Caco-2 (cell line): ENCODE data around the gene UBTD2. TPM values are rescaled to one million over a fixed set of nuclear protein-coding genes. Genes with fewer than 3 reads are reported as not detected.
"Not testable (repeated sequence)": the region's sequence is repeated elsewhere in the genome, so short reads cannot be mapped to it uniquely, and the experiment has no call there.

Source experiments
- BruUV-seq: library from RNA; stranded (reverse); fragments of 400-500 nt; replicated peaks from 2 replicates; lab custom pipeline; 2021; lab: Mats Ljungman, UMichigan
- CTCF ChIA-PET: fragments of 300-600 bp; sonication (Branson Sonifier 250); formaldehyde crosslinking; loops from one replicate; lab custom pipeline; 2022; ENCODE audit warnings: antibody characterized with exemption; lab: Charles Lee
- POLR2A ChIA-PET: fragments of 300-600 bp; sonication (Branson Sonifier 250); formaldehyde crosslinking; loops from one replicate; lab custom pipeline; 2022; ENCODE audit warnings: antibody characterized with exemption; lab: Charles Lee
- DNase-seq, 2 experiments: peaks; one replicate each; pipeline versions ENCODE4 v3.0.0 to v3.0.0-alpha.2; 2020 to 2022
- H3K27me3 ChIP-seq: replicated peaks from 2 replicates; pipeline ENCODE4 v1.6.0; 2011; ENCODE audit warnings: low read length; ENCODE audit not compliant: control insufficient read depth, insufficient read depth
- H3K36me3 ChIP-seq: 2 replicates; pipeline ENCODE4 v1.5.1; 2011; ENCODE audit warnings: low read length; ENCODE audit not compliant: control insufficient read depth, insufficient read depth
- H3K4me1 ChIP-seq: fragments of 250-450 bp; sonication (Bioruptor Pico); 2 replicates; pipeline ENCODE4 v1.5.1; 2020; ENCODE audit warnings: mild to moderate bottlenecking
- H3K4me3 ChIP-seq: 2 replicates; pipeline ENCODE4 v1.5.1; 2011; ENCODE audit warnings: low read depth, mild to moderate bottlenecking, control low read depth, low read length
- H3K9me3 ChIP-seq: fragments of 250-450 bp; sonication (Bioruptor Pico); 2 replicates; pipeline ENCODE4 v1.5.1; 2020; ENCODE audit warnings: mild to moderate bottlenecking, moderate library complexity
- H3K27ac Mint-ChIP-seq: one replicate; pipeline ENCODE4 v1.8.0; 2022; ENCODE audit warnings: mixed read lengths; ENCODE audit not compliant: unreplicated experiment
- H3K27me3 Mint-ChIP-seq: one replicate; pipeline ENCODE4 v1.8.0; 2022; ENCODE audit warnings: mixed read lengths; ENCODE audit not compliant: insufficient read depth, unreplicated experiment
- H3K36me3 Mint-ChIP-seq: one replicate; pipeline ENCODE4 v1.8.0; 2022; ENCODE audit warnings: mild to moderate bottlenecking, mixed read lengths; ENCODE audit not compliant: insufficient read depth, unreplicated experiment
- H3K4me1 Mint-ChIP-seq: one replicate; pipeline ENCODE4 v1.8.0; 2022; ENCODE audit warnings: low read depth, mixed read lengths; ENCODE audit not compliant: unreplicated experiment
- H3K4me3 Mint-ChIP-seq: one replicate; pipeline ENCODE4 v1.8.0; 2022; ENCODE audit warnings: mild to moderate bottlenecking, moderate library complexity, mixed read lengths; ENCODE audit not compliant: unreplicated experiment
- H3K9me3 Mint-ChIP-seq: one replicate; pipeline ENCODE4 v1.8.0; 2022; ENCODE audit warnings: mixed read lengths; ENCODE audit not compliant: unreplicated experiment
- CTCF ChIP-seq, 2 experiments: fragments of 200-600 bp in 1 of 2; IDR thresholded peaks; 1 replicate in 1 of 2; 2 replicates in 1 of 2; pipeline versions ENCODE4 v1.5.1 to v1.8.0; 2011 to 2022; ENCODE audit warnings: antibody characterized with exemption in 1 of 2, control low read depth in 1 of 2, inconsistent platforms in 1 of 2, low read depth in 1 of 2, low read length in 1 of 2, mild to moderate bottlenecking in 1 of 2, moderate library complexity in 1 of 2; ENCODE audit not compliant: insufficient read depth in 1 of 2, severe bottlenecking in 1 of 2, unreplicated experiment in 1 of 2
- intact Hi-C: fragments of 100-400 bp; cut with micrococcal nuclease; formaldehyde crosslinking; loops from one replicate; pipeline ENCODE4 v1.10.0; 2022; ENCODE audit not compliant: unreplicated experiment
- total RNA-seq: library from RNA; stranded (reverse); gene quantifications from 2 replicates; pipeline ENCODE4 v1.2.3, GENCODE V29; 2022

Gene UBTD2
- total RNA-seq, 1 experiment from 2014 or later = 32.4 TPM

- Histone ChIP-seq H3K27me3 (no peaks in the 10 kb centered on the region), H3K9me3 (no peaks in the 10 kb centered on the region), H3K36me3 (no peaks in the 10 kb centered on the region), H3K4me1 (no peaks in the 10 kb centered on the region), H3K4me3 (no peak overlapping the region)
- no peak overlapping the region for H3K27ac Mint-ChIP-seq
- DNase-seq = no peak
- no TSS peak for BruUV-seq
- no peaks in the 10 kb centered on the region for H3K4me1 Mint-ChIP-seq
- no peaks in the 10 kb centered on the region for H3K27me3 Mint-ChIP-seq
- H3K9me3 Mint-ChIP-seq = no peaks in the 10 kb centered on the region
- no peak overlapping the region for H3K4me3 Mint-ChIP-seq
- CTCF ChIA-PET = no interaction called here
- no peak for TF ChIP-seq CTCF (IDR thresholded peaks at IDR 0.05; ENCODE audit: insufficient read depth in 1 of 2, low read depth in 1 of 2, low read length in 1 of 2, severe bottlenecking in 1 of 2, unreplicated experiment in 1 of 2)
- H3K36me3 Mint-ChIP-seq = no peaks in the 10 kb centered on the region
- POLR2A ChIA-PET = no interaction called here
- intact Hi-C loops = no loop called here
These were observed 83.1 kb downstream of the UBTD2 start for GRCh38 chr5:172200476-172200875.

DNA sequence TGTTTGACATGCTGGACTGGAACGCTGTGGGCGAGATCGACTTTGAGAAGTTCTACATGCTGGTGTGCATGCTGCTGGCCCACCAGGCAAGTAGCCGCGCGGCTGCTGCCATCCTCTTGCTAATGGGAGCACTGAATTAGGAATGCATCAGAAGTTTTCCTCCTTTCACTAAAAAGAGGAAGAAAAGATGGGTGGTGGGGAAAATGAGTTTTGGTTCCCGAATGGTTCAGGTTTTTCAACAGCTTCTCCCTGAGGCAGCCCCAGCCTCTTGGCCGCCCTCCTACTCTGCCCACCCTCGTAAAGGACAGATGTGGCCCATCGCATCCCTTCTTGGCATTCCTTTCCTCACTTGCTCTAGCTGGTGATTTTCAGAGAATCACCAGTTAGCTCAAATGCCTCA lies 84.1 kb downstream of the UBTD2 start:
- CTCF ChIA-PET = no interaction called here
- BruUV-seq = no TSS peak
- Mint-ChIP-seq H3K4me3 (no peak overlapping the region), H3K36me3 (no peaks in the 10 kb centered on the region), H3K9me3 (no peaks in the 10 kb centered on the region), H3K4me1 (no peaks in the 10 kb centered on the region), H3K27me3 (no peaks in the 10 kb centered on the region), H3K27ac (no peak overlapping the region)
- Histone ChIP-seq H3K27me3 (no peaks in the 10 kb centered on the region), H3K9me3 (no peaks in the 10 kb centered on the region), H3K36me3 (no peaks in the 10 kb centered on the region), H3K4me3 (no peak overlapping the region), H3K4me1 (no peaks in the 10 kb centered on the region)
- POLR2A ChIA-PET = no interaction called here
- no peak for DNase-seq
- intact Hi-C loops = no loop called here
- no peak for TF ChIP-seq CTCF (IDR thresholded peaks at IDR 0.05; ENCODE audit: insufficient read depth in 1 of 2, low read depth in 1 of 2, low read length in 1 of 2, severe bottlenecking in 1 of 2, unreplicated experiment in 1 of 2)

GRCh38 chr5:172197775-172198174 lies 85.8 kb downstream of the UBTD2 start:
- POLR2A ChIA-PET, H3K4me3 Mint-ChIP-seq, H3K27me3 Mint-ChIP-seq, H3K27me3 ChIP-seq, H3K36me3 ChIP-seq, DNase-seq, H3K27ac Mint-ChIP-seq, H3K4me3 ChIP-seq, intact Hi-C loops, H3K4me1 ChIP-seq, H3K9me3 Mint-ChIP-seq, BruUV-seq, CTCF ChIA-PET, H3K4me1 Mint-ChIP-seq, H3K9me3 ChIP-seq, H3K36me3 Mint-ChIP-seq: not testable (repeated sequence)
